ENCODE data around the gene VIL1. TPM values are rescaled to one million over a fixed set of nuclear protein-coding genes. Genes with fewer than 3 reads are reported as not detected.

VIL1 gene
- total RNA-seq, 4 donors from 2014 or later, result not detected

DNA sequence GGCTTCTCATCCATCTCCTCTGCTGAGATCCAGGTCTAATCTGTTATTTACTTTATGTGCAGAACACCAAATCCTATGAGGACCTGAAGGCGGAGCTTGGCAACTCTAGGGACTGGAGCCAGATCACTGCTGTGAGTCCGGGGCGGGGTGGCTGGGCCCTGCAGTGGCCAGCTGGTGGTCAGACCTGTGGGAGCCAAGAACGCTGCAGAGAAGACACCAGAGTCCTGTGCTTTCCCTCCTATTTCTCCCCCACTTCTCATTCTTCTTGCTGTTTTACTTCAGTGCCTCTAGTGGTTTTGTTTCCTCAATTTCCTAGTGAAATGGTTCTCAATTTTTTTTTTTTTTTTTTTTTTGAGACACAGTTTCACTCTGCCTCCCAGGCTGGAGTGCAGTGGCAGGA is 19.7 kb downstream of the VIL1 start:
- ATAC-seq (ENCODE audit: low FRiP score) (no peak), DNase-seq (ENCODE audit: low spot score) (no peak)
- no peak for TF ChIP-seq CTCF (IDR thresholded peaks at IDR 0.05)

DNA sequence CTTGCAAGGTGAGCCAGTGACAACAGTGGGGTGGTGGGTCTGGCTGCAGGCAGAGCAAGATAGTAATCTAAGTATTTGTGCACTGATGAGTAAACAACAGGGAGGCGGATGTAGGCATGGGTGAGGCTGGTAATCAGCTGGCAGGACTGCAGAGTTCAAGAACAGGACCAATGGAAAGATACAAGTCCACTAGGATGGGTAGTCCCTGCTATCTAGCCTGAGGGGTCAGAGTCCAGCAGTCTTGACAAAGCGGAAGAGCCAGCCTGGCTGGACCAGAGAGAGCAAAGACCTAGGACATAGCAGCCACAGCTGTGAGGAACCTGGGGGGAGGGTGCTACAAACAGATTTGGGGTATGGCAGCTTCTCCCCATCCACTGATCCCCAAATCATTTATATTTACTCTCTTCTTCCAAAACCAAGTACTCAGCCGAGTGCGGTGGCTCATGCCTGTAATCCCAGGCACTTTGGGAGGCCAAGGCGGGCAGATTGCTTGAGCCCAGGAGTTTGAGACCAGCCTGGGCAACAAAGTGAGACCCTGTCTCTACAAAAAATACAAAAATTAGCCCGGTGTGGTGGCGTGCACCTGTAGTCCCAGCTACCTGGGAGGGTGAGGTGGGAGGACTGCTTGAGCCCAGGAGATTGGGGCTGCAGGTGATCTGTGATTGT is 25.9 kb downstream of the VIL1 start:
- TF ChIP-seq CTCF (IDR thresholded peaks at IDR 0.05), result no peak
- DNase-seq (ENCODE audit: low spot score), result no peak
- no peak for ATAC-seq (ENCODE audit: low FRiP score)

DNA sequence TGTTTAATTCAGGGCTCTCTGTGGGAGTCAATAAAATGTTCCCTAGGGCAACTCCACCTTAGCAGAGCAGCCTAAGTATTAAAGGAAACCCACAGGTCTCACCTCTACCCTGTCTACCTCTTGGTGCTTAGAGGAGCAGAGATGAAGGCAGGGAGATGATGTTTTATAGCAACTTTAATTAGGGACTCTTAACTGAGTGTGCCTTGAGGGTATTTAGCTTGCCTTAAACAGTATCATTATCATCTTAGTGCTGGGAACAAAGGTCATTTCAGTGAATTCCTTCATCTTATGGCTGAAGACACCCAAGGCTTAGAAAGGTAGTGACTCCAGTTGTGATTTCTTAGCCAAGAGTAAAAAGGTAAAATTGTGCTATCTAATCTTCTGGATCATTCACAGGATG is 26.7 kb downstream of the VIL1 start:
- ATAC-seq (ENCODE audit: low FRiP score), result no peak
- no peak for DNase-seq (ENCODE audit: low spot score)
- TF ChIP-seq CTCF (IDR thresholded peaks at IDR 0.05), result no peak

DNA sequence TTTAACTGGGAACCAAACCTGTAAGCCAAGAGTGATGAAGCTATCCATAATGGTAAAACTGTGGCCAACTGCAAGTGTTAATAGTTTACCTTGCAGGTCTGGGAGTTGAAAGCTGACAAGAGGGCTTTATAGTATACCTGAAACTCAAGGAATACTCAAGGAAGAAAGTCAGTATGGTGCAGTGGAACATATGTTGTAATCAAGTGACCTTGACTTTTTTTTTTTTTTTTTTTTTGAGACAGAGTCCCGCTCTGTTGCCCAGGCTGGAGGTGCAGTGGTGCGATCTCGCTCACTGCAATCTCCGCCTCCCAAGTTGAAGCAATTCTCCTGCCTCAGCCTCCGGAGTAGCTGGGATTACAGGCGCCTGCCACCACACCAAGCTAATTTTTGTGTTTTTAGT is 27.6 kb downstream of the VIL1 start:
- ATAC-seq (ENCODE audit: low FRiP score) (no peak), DNase-seq (ENCODE audit: low spot score) (no peak)
- TF ChIP-seq CTCF (IDR thresholded peaks at IDR 0.05), result no peak

- TF ChIP-seq CTCF (IDR thresholded peaks at IDR 0.05), result no peak
- ATAC-seq (ENCODE audit: low FRiP score) (no peak), DNase-seq (ENCODE audit: low spot score) (no peak)
Measured at GRCh38 chr2:218447072-218447471, 28.1 kb downstream of the VIL1 start.

DNA sequence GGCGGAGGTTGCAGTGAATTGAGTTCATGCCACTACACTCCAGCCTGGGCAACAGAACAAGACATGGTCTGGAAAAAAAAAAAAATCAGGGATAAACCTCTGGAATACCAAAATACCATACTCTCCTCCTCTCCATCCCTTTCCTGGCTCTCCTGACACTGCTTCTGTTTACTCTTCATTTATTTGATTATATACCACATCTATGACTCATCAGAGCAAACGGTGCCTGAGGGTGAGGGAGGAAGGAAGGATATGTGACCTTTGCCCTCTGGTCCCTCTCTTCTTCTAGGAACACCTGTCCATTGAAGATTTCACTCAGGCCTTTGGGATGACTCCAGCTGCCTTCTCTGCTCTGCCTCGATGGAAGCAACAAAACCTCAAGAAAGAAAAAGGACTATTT is 30.0 kb downstream of the VIL1 start:
- TF ChIP-seq CTCF (IDR thresholded peaks at IDR 0.05), result no peak
- ATAC-seq (ENCODE audit: low FRiP score) (no peak), DNase-seq (ENCODE audit: low spot score) (no peak)

- no peak for ATAC-seq (ENCODE audit: low FRiP score)
- TF ChIP-seq CTCF (IDR thresholded peaks at IDR 0.05), result no peak
Measured at GRCh38 chr2:218452079-218452478, 33.2 kb downstream of the VIL1 start.

More at GRCh38 chr2:218452079-218452478, 33.2 kb downstream of the VIL1 start:
- DNase-seq (ENCODE audit: low spot score), result no peak
